Keratinocyte (primary cell): ENCODE data around the gene GJC3.
"Not testable (repeated sequence)": the region's sequence is repeated elsewhere in the genome, so short reads cannot be mapped to it uniquely, and the experiment has no call there.

Experiments used
- CTCF ChIP-seq, 3 experiments: IDR thresholded peaks in 1 of 3; conservative IDR thresholded peaks in 1 of 3; optimal IDR thresholded peaks in 1 of 3; 2 replicates in 2 of 3; 3 replicates in 1 of 3; pipeline versions ENCODE3 to v1.5.1; 2011; ENCODE audit warnings: low read length in 3 of 3, mild to moderate bottlenecking in 3 of 3, moderate library complexity in 2 of 3, control low read depth in 1 of 3, inconsistent platforms in 1 of 3; ENCODE audit not compliant: insufficient read depth in 2 of 3; ENCODE audit errors: extremely low read depth in 1 of 3
- EZH2 ChIP-seq: IDR thresholded peaks from one replicate; pipeline ENCODE4 v1.6.1; 2012; ENCODE audit warnings: inconsistent platforms, mild to moderate bottlenecking, low read length, moderate library complexity

GRCh38 chr7:99888366-99888765, 41.1 kb downstream of the GJC3 start:
- not testable (repeated sequence) for TF ChIP-seq CTCF (optimal IDR thresholded peaks at IDR 0.05 in 1 of 3, IDR thresholded peaks at IDR 0.05 in 1 of 3, conservative IDR thresholded peaks at IDR 0.05 in 1 of 3; ENCODE audit: extremely low read depth in 1 of 3, insufficient read depth in 2 of 3, low read length in 3 of 3); EZH2
